K562 (cell line): Measurements from ENCODE around the gene GLMP. TPM values are rescaled to one million over a fixed set of nuclear protein-coding genes. Genes with fewer than 3 reads are reported as not detected.

Experiments
- BRD9 ChIP-seq: fragments of 450-650 bp; IDR thresholded peaks from 2 replicates; pipeline ENCODE4 v1.6.1; 2018; ENCODE audit warnings: low read depth; ENCODE audit not compliant: partially characterized antibody
- DACH1 ChIP-seq: fragments of 450-650 bp; IDR thresholded peaks from 2 replicates; pipeline ENCODE4 v1.6.1; 2018; ENCODE audit not compliant: partially characterized antibody
- GABPA ChIP-seq: fragments of 200-800 bp; sonication (Bioruptor generic); conservative IDR thresholded peaks from 2 replicates; pipeline ENCODE4 v1.6.1; 2016; ENCODE audit warnings: low read depth, missing genetic modification characterization, missing compliant biosample characterization
- JUN ChIP-seq, 2 experiments: sonication (generic) in 1 of 2; formaldehyde crosslinking in 1 of 2; IDR thresholded peaks; 2 replicates each; pipeline versions ENCODE4 v1.6.1 to v1.8.0; 2012 to 2022; ENCODE audit warnings: borderline replicate concordance in 2 of 2, mild to moderate bottlenecking in 2 of 2, improper control_type of control experiment in 1 of 2, low read depth in 1 of 2, low read length in 1 of 2, missing genetic modification reagents in 1 of 2
- KLF13 ChIP-seq: fragments of 450-650 bp; IDR thresholded peaks from 2 replicates; pipeline ENCODE4 v1.6.1; 2016; ENCODE audit warnings: missing genetic modification characterization, low read depth, mild to moderate bottlenecking, missing compliant biosample characterization, moderate library complexity, borderline replicate concordance
- MED1 ChIP-seq: sonication (generic); formaldehyde crosslinking; IDR thresholded peaks from 2 replicates; pipeline ENCODE4 v1.8.1; 2023; ENCODE audit warnings: missing genetic modification reagents, borderline replicate concordance
- NFE2L1 ChIP-seq: fragments of 450-650 bp; IDR thresholded peaks from 2 replicates; pipeline ENCODE4 v1.6.1; 2016; ENCODE audit warnings: missing genetic modification characterization, low read depth, mild to moderate bottlenecking, missing compliant biosample characterization, moderate library complexity, borderline replicate concordance
- PHF8 ChIP-seq: fragments of 200-600 bp; sonication (generic); IDR thresholded peaks from 2 replicates; pipeline ENCODE4 v1.6.1; 2012; ENCODE audit warnings: mixed run types, mild to moderate bottlenecking, inconsistent platforms, low read length, moderate library complexity, borderline replicate concordance
- RAD51 ChIP-seq: fragments of 450-650 bp; IDR thresholded peaks from 2 replicates; pipeline ENCODE4 v1.7.1; 2016; ENCODE audit warnings: low read depth, mild to moderate bottlenecking, borderline replicate concordance
- RCOR1 ChIP-seq, 2 experiments: IDR thresholded peaks; 2 replicates each; pipeline ENCODE4 v1.6.1; 2012; ENCODE audit warnings: low read depth in 2 of 2, low read length in 2 of 2, borderline replicate concordance in 1 of 2, improper control_type of control experiment in 1 of 2
- RUNX1 ChIP-seq: sonication (generic); IDR thresholded peaks from 2 replicates; pipeline ENCODE4 v1.6.1; 2016; ENCODE audit warnings: antibody characterized with exemption, low read depth
- TCFL5 ChIP-seq: fragments of 250-450 bp; sonication (Bioruptor Pico); conservative IDR thresholded peaks from 2 replicates; pipeline ENCODE4 v1.6.1; 2021; ENCODE audit warnings: mild to moderate bottlenecking, moderate library complexity, matching md5 sums
- ZBTB1 ChIP-seq: sonication (generic); formaldehyde crosslinking; IDR thresholded peaks from 2 replicates; pipeline ENCODE4 v1.8.1; 2023; ENCODE audit warnings: missing genetic modification reagents, low read depth, mild to moderate bottlenecking, borderline replicate concordance
- ZNF217 ChIP-seq: sonication (generic); formaldehyde crosslinking; IDR thresholded peaks from 2 replicates; pipeline ENCODE4 v1.8.0; 2022; ENCODE audit warnings: mild to moderate bottlenecking, missing genetic modification reagents
- polyA plus RNA-seq, 8 experiments: library from polyadenylated mRNA; depleted of rRNA in 4 of 8; stranded (reverse) in 5 of 8; unstranded in 3 of 8; fragments of >200 nt; fragmentation: Nextera tagmentation in 2 of 8; fragmentation: Illumina TruSeq in 1 of 8; extraction: Ambion mirVana in 2 of 8; extraction: Trizol in 1 of 8; gene quantifications; 2 replicates each; pipeline versions ENCODE4 v1.2.1 to v1.2.3, GENCODE V29; 2011 to 2014; ENCODE audit warnings: inconsistent platforms in 1 of 8, missing spikeins in 1 of 8
- total RNA-seq, 7 experiments: library from RNA; depleted of rRNA in 6 of 7; stranded (reverse); fragments of >200 nt in 6 of 7; fragmentation: Illumina TruSeq in 2 of 7; extraction: Trizol in 2 of 7; gene quantifications; 2 replicates each; pipeline versions ENCODE4 v1.2.1 to v1.2.3, GENCODE V29; 2011 to 2021; ENCODE audit warnings: low replicate concordance in 1 of 7
- TF ChIP-seq, protein P1 (sequence below), 2 experiments: fragments of 450-650 bp; IDR thresholded peaks; 2 replicates each; pipeline ENCODE4 v1.6.1; 2016
- TF ChIP-seq, protein P2 (sequence below): sonication (generic); formaldehyde crosslinking; IDR thresholded peaks from 2 replicates; pipeline ENCODE4 v1.8.1; 2023; ENCODE audit warnings: mild to moderate bottlenecking, missing genetic modification reagents
- TF ChIP-seq, protein P3 (sequence below): fragments of 250-450 bp; sonication (Bioruptor Pico); IDR thresholded peaks from 2 replicates; pipeline ENCODE4 v1.8.0; 2022; ENCODE audit warnings: moderate library complexity, mild to moderate bottlenecking, inconsistent platforms
- TF ChIP-seq, protein P4 (sequence below): conservative IDR thresholded peaks from 2 replicates; pipeline ENCODE4 v1.6.1; 2011; ENCODE audit warnings: low read depth, mild to moderate bottlenecking, low read length; ENCODE audit not compliant: control insufficient read depth
- TF ChIP-seq, protein P5 (sequence below): sonication (generic); formaldehyde crosslinking; IDR thresholded peaks from 2 replicates; pipeline ENCODE4 v1.8.1; 2022; ENCODE audit warnings: missing genetic modification reagents

Gene GLMP
- total and polyA plus RNA-seq, 9 of the 15 experiments (the other 6 are each of a cell fraction or from before 2014, with no cell fraction given), result 8.3 to 28.2 (median 22.4) TPM

DNA sequence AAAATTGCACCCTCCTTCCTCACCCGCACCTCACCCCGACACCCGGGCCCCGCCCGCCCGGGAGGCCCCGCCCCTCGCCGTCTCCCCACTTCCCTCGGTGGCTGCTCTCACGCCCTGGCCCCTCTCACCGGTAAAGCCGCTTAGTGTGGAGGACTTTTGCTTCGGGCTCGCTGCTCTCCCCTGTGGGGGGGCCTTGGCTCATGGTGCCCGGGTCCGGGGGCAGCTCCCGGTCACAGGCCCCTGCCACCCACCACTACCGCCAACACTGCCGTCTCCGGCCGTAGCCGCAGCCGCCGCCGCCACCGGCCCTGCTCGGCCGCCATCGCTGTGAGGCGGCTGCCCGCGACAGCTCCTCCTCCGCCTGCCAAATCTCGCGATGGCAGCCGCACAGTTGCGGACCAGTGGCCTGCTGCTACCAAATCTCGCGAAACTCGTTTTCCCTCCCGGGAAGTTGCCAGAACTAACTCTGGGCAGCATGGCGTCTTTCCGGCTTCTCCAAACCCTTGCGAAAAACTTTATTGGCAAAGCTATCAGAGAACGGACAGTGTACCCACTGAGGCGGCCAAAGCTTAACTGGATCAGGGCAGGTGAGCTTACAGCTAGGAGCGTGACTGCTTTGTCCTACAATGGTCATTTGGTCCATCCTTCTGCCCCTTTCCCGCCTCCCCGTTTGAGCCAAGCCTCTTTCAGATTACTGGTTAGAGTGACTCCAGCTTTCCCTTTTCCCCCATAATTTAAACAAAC lies 12.8 kb downstream of the GLMP start, which contains the start of gene SMG5 (continued):
- TF ChIP-seq DACH1 (no peak), NFE2L1 (no peak), GABPA (tag) (peak; percentile 94), RCOR1 (IDR thresholded peaks at IDR 0.05; ENCODE audit: borderline replicate concordance in 1 of 2, low read depth in 2 of 2, low read length in 2 of 2) (no peak), JUN (IDR thresholded peaks at IDR 0.05; ENCODE audit: borderline replicate concordance, low read depth, low read length) (peak; percentile 53; the same call in 1 of the 2 replicates), JUN (CRISPR knock-in tag; IDR thresholded peaks at IDR 0.05; ENCODE audit: borderline replicate concordance) (no peak), TCFL5 (CRISPR knock-in tag) (no peak), RUNX1 (no peak), MED1 (CRISPR knock-in tag) (no peak), RAD51 (no peak), BRD9 (no peak), KLF13 (peak; percentile 76), ZBTB1 (CRISPR knock-in tag) (peak; percentile 67; the same call in 1 of the 2 replicates), ZNF217 (CRISPR knock-in tag) (no peak), PHF8 (peak; percentile 99)
- TF ChIP-seq, protein P1, sequence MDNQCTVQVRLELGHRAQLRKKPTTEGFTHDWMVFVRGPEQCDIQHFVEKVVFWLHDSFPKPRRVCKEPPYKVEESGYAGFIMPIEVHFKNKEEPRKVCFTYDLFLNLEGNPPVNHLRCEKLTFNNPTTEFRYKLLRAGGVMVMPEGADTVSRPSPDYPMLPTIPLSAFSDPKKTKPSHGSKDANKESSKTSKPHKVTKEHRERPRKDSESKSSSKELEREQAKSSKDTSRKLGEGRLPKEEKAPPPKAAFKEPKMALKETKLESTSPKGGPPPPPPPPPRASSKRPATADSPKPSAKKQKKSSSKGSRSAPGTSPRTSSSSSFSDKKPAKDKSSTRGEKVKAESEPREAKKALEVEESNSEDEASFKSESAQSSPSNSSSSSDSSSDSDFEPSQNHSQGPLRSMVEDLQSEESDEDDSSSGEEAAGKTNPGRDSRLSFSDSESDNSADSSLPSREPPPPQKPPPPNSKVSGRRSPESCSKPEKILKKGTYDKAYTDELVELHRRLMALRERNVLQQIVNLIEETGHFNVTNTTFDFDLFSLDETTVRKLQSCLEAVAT (IDR thresholded peaks at IDR 0.05), result no peak
- TF ChIP-seq, protein P2, sequence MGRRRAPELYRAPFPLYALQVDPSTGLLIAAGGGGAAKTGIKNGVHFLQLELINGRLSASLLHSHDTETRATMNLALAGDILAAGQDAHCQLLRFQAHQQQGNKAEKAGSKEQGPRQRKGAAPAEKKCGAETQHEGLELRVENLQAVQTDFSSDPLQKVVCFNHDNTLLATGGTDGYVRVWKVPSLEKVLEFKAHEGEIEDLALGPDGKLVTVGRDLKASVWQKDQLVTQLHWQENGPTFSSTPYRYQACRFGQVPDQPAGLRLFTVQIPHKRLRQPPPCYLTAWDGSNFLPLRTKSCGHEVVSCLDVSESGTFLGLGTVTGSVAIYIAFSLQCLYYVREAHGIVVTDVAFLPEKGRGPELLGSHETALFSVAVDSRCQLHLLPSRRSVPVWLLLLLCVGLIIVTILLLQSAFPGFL (CRISPR knock-in tag), result 0 out of 2 replicates have a peak, but pooled peaks have one; percentile 26
- TF ChIP-seq, protein P3, sequence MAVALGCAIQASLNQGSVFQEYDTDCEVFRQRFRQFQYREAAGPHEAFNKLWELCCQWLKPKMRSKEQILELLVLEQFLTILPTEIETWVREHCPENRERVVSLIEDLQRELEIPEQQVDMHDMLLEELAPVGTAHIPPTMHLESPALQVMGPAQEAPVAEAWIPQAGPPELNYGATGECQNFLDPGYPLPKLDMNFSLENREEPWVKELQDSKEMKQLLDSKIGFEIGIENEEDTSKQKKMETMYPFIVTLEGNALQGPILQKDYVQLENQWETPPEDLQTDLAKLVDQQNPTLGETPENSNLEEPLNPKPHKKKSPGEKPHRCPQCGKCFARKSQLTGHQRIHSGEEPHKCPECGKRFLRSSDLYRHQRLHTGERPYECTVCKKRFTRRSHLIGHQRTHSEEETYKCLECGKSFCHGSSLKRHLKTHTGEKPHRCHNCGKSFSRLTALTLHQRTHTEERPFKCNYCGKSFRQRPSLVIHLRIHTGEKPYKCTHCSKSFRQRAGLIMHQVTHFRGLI, result no peak
- TF ChIP-seq, protein P4, sequence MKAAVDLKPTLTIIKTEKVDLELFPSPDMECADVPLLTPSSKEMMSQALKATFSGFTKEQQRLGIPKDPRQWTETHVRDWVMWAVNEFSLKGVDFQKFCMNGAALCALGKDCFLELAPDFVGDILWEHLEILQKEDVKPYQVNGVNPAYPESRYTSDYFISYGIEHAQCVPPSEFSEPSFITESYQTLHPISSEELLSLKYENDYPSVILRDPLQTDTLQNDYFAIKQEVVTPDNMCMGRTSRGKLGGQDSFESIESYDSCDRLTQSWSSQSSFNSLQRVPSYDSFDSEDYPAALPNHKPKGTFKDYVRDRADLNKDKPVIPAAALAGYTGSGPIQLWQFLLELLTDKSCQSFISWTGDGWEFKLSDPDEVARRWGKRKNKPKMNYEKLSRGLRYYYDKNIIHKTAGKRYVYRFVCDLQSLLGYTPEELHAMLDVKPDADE, result peak; percentile 99
- TF ChIP-seq, protein P5, sequence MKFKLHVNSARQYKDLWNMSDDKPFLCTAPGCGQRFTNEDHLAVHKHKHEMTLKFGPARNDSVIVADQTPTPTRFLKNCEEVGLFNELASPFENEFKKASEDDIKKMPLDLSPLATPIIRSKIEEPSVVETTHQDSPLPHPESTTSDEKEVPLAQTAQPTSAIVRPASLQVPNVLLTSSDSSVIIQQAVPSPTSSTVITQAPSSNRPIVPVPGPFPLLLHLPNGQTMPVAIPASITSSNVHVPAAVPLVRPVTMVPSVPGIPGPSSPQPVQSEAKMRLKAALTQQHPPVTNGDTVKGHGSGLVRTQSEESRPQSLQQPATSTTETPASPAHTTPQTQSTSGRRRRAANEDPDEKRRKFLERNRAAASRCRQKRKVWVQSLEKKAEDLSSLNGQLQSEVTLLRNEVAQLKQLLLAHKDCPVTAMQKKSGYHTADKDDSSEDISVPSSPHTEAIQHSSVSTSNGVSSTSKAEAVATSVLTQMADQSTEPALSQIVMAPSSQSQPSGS (CRISPR knock-in tag), result no peak
